OCI-LY1 (cell line): Measurements from ENCODE around the gene STAC3.

Source experiments
- EZH2 ChIP-seq: fragments of 200-600 bp; sonication (generic), shearing (Covaris generic); IDR thresholded peaks from 2 replicates; pipeline ENCODE4 v1.8.0; 2017; ENCODE audit warnings: borderline replicate concordance, mixed run types, mild to moderate bottlenecking, antibody characterized with exemption, low read length, moderate library complexity, mixed read lengths
- TF ChIP-seq, protein P1 (sequence below): fragments of 200-600 bp; sonication (generic), shearing (Covaris generic); IDR thresholded peaks from 2 replicates; pipeline ENCODE4 v1.5.1; 2017; ENCODE audit warnings: mild to moderate bottlenecking, antibody characterized with exemption, low read length, moderate library complexity, mixed read lengths

DNA sequence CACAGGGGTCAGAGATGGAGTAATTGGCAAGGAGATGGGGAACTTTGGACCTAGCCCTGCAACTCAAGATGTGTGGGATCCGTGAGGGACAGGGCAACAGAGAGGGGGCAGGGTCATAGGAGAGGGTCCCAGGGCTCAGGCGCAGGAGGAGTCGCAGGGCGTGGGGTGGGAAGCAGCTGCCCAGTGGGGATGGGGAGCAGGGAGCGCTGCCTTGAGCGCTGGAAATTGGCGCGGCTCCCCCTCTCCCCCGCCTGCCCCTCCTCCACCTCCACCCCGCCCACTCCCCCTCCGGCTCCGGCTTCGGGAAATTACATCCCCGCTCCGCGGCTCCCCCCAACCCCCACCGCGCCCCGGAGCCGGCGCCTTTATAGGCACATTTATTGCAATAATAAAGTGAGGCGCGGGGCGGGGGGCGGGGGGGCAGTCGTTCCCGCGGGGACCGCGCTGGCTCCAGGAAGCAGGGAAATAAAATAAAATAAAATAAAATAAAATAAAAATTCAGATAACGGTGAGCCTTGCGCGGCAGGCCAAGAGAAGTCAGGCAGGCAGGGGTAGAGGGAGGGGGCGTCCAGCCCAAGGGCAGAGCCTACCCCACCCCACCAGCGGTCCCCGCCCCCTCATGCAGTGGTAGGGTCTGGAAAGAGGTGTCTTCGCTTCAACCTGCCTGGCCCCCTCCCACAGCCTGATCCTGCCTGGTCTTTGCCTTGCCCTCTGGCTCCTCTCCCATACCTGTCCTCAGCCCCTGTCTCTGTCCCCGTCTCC lies 30.8 kb downstream of the STAC3 start:
- no peak for TF ChIP-seq EZH2
- TF ChIP-seq, protein P1, sequence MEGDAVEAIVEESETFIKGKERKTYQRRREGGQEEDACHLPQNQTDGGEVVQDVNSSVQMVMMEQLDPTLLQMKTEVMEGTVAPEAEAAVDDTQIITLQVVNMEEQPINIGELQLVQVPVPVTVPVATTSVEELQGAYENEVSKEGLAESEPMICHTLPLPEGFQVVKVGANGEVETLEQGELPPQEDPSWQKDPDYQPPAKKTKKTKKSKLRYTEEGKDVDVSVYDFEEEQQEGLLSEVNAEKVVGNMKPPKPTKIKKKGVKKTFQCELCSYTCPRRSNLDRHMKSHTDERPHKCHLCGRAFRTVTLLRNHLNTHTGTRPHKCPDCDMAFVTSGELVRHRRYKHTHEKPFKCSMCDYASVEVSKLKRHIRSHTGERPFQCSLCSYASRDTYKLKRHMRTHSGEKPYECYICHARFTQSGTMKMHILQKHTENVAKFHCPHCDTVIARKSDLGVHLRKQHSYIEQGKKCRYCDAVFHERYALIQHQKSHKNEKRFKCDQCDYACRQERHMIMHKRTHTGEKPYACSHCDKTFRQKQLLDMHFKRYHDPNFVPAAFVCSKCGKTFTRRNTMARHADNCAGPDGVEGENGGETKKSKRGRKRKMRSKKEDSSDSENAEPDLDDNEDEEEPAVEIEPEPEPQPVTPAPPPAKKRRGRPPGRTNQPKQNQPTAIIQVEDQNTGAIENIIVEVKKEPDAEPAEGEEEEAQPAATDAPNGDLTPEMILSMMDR = no peak
